SU-DHL-6 (cell line): ENCODE measurements around the gene CXCR5.

Experiments used
- H2AFZ ChIP-seq: fragments of 200-600 bp; sonication (generic); 2 replicates; pipeline ENCODE4 v1.6.1; 2014; ENCODE audit warnings: low read depth, mild to moderate bottlenecking, moderate library complexity, mixed read lengths, antibody characterized with exemption, low read length; ENCODE audit not compliant: severe bottlenecking
- H3F3A ChIP-seq: fragments of 200-600 bp; shearing (Covaris generic); 2 replicates; pipeline ENCODE4 v1.6.0; 2016; ENCODE audit warnings: antibody characterized with exemption, mild to moderate bottlenecking; ENCODE audit not compliant: insufficient read depth
- H3K27ac ChIP-seq: fragments of 200-600 bp; sonication (generic); 2 replicates; pipeline ENCODE4 v1.5.1; 2016; ENCODE audit warnings: low read depth, mild to moderate bottlenecking, low read length, moderate library complexity, mixed read lengths
- H3K27me3 ChIP-seq: fragments of 200-600 bp; sonication (generic), shearing (Covaris generic); 2 replicates; pipeline ENCODE4 v1.6.0; 2014; ENCODE audit warnings: mild to moderate bottlenecking, low read length
- H3K36me3 ChIP-seq: fragments of 200-600 bp; sonication (generic); 2 replicates; pipeline ENCODE4 v1.6.1; 2014; ENCODE audit warnings: mild to moderate bottlenecking, low read length, mixed read lengths
- H3K4me2 ChIP-seq: fragments of 300-600, 200-600 bp; shearing (Covaris generic), sonication (generic); 2 replicates; pipeline ENCODE4 v1.6.0; 2014; ENCODE audit warnings: low read length, low read depth, mild to moderate bottlenecking; ENCODE audit not compliant: poor library complexity, severe bottlenecking
- H3K4me3 ChIP-seq: fragments of 200-600 bp; sonication (generic); 2 replicates; pipeline ENCODE4 v1.5.1; 2014; ENCODE audit warnings: antibody characterized with exemption, low read length, mild to moderate bottlenecking, mixed read lengths; ENCODE audit not compliant: insufficient read depth, poor library complexity, severe bottlenecking
- H3K79me2 ChIP-seq: fragments of 200-600 bp; sonication (generic); 2 replicates; pipeline ENCODE4 v1.6.1; 2014; ENCODE audit warnings: mild to moderate bottlenecking, low read length, moderate library complexity; ENCODE audit not compliant: insufficient read depth
- H3K9ac ChIP-seq: fragments of 200-600 bp; sonication (generic); 2 replicates; pipeline ENCODE4 v1.7.0; 2014; ENCODE audit warnings: mild to moderate bottlenecking, low read length
- H3K9me2 ChIP-seq: fragments of 200-600 bp; sonication (generic); replicated peaks from 2 replicates; pipeline ENCODE4 v1.6.1; 2014; ENCODE audit warnings: low read length; ENCODE audit not compliant: insufficient read depth
- H3K9me3 ChIP-seq: fragments of 200-600 bp; sonication (generic); 2 replicates; pipeline ENCODE4 v1.6.1; 2014; ENCODE audit warnings: low read length, mixed read lengths; ENCODE audit not compliant: insufficient read depth
- H4K20me1 ChIP-seq: fragments of 200-600 bp; sonication (generic); 2 replicates; pipeline ENCODE4 v1.6.1; 2014; ENCODE audit warnings: low read depth, mild to moderate bottlenecking, antibody characterized with exemption, low read length, moderate library complexity, mixed read lengths
- EZH2phosphoT487 ChIP-seq: fragments of 200-600 bp; sonication (generic), shearing (Covaris generic); conservative IDR thresholded peaks from 2 replicates; pipeline ENCODE4 v1.6.1; 2018; ENCODE audit warnings: mild to moderate bottlenecking, antibody characterized with exemption, low read length, moderate library complexity, mixed read lengths
- TF ChIP-seq, protein P1 (sequence below): fragments of 200-600 bp; sonication (generic); IDR thresholded peaks from one replicate; pipeline ENCODE4 v1.5.1; 2017; ENCODE audit warnings: antibody characterized with exemption, mild to moderate bottlenecking, low read length, moderate library complexity; ENCODE audit not compliant: insufficient read depth, poor library complexity, severe bottlenecking

The CXCR5 gene

DNA sequence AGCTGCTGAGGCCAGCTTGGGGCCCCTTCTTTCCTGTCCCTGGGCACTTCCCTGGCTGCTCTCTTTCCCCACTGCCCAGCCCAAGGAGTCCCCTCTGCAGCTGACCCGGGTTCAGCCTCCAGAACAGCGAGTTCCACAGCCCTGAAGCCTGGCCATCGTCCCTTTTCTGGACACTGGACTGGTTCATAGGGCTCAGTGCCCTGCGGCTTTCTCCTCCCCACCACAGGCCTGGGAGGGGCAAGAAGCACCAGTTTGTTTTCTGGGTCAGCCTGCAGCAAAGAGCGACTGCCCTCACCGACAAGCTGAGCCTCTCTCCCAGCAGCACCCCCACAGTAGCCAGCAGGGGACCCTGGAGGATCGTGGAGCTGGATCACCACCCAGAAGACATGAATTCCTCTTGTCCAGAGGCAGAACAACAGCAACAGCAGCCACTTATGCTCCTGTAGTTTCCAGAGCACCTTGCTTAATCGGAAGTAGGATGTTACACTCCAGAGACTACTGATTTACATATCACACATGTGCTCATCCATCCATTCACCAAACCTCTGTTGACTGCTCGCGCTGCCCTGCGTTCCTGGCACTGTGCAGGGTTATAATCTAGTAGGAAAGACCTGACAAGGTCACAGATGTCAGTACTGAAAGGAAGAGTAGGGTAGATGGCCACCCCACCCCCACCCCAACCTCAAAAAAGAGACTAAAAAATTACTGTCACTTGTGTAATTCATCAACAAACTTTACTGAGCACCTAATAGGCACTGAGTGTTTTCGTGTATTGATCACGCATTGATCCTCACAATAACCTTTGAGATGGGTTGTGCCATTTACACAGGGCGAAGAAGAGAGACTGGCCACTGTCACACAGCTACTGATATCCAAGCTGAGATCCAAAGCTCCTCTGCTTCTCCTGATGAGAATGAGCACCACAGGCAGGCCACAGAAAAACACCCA is 13.0 kb upstream of the CXCR5 start:
- H3K36me3 ChIP-seq, result no peaks in the 10 kb centered on the region
- no peaks in the 10 kb centered on the region for H3K79me2 ChIP-seq
- TF ChIP-seq, protein P1, sequence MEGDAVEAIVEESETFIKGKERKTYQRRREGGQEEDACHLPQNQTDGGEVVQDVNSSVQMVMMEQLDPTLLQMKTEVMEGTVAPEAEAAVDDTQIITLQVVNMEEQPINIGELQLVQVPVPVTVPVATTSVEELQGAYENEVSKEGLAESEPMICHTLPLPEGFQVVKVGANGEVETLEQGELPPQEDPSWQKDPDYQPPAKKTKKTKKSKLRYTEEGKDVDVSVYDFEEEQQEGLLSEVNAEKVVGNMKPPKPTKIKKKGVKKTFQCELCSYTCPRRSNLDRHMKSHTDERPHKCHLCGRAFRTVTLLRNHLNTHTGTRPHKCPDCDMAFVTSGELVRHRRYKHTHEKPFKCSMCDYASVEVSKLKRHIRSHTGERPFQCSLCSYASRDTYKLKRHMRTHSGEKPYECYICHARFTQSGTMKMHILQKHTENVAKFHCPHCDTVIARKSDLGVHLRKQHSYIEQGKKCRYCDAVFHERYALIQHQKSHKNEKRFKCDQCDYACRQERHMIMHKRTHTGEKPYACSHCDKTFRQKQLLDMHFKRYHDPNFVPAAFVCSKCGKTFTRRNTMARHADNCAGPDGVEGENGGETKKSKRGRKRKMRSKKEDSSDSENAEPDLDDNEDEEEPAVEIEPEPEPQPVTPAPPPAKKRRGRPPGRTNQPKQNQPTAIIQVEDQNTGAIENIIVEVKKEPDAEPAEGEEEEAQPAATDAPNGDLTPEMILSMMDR, result no peak
- TF ChIP-seq EZH2phosphoT487, result no peak
- H3K4me3 ChIP-seq, result peak overlapping the region; percentile 39
- H3K9me2 ChIP-seq, result no peaks in the 10 kb centered on the region
- H3F3A ChIP-seq, result peaks cover 46% of the 10 kb centered on the region
- no peaks in the 10 kb centered on the region for H3K9me3 ChIP-seq
- no peaks in the 10 kb centered on the region for H3K27me3 ChIP-seq
- no peaks in the 10 kb centered on the region for H4K20me1 ChIP-seq
- H3K9ac ChIP-seq, result peak overlapping the region; percentile 74
- H3K4me2 ChIP-seq, result peak overlapping the region; percentile 95
- peak overlapping the region; percentile 13 for H2AFZ ChIP-seq
- H3K27ac ChIP-seq, result peak overlapping the region; percentile 99

DNA sequence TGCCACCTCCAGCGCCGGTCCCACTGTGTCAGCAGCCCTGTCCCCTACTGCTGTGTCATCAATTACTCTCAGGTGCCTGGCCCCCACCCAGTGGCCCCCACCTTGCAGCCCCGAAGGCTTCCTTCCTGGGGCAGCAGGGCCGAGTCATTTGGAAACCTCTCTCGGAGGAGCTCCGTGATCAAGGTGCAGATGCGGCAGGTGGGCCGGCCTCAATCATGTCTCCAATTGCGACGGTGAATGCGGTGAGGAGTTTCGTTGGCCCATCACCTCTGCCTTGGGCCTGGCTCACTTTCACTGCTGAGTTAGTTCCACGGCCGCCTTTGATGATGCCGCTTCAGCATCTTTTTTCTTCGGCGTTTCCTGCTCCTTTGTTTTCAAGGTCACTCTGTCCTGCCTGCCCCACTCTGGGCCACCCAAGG is 11.3 kb upstream of the CXCR5 start:
- Histone ChIP-seq H3K27ac (peak overlapping the region; percentile 31; the same call in 1 of the 2 replicates), H3K9me3 (no peaks in the 10 kb centered on the region), H3F3A (peaks cover 55% of the 10 kb centered on the region), H3K27me3 (no peaks in the 10 kb centered on the region), H3K9me2 (no peaks in the 10 kb centered on the region), H3K9ac (no peak overlapping the region), H3K79me2 (no peaks in the 10 kb centered on the region), H3K4me2 (peak overlapping the region; percentile 11), H3K4me3 (no peak overlapping the region), H4K20me1 (no peaks in the 10 kb centered on the region), H3K36me3 (no peaks in the 10 kb centered on the region), H2AFZ (no peak overlapping the region)
- TF ChIP-seq, protein P1, result no peak
- no peak for TF ChIP-seq EZH2phosphoT487

DNA sequence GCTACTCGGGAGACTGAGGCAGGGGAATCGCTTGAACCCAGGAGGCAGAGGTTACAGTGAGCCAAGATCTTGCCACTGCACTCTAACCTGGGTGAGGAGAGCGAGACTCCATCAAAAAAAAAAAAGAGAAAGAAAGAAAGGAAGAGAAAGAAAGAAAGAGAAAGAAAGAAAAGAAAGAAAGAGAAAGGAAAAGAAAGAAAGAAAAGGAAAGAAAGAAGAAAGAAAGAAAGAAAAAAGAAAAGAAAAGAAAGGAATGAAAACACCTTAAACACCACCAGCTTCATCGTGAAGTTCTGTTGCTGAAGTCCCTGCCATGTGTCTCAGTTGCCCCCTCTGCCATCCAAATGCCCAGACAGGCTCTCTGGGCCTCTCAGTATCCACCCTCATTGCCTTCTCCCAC is 9.9 kb upstream of the CXCR5 start:
- Histone ChIP-seq H3K27me3 (no peaks in the 10 kb centered on the region), H3K27ac (no peak overlapping the region)

More for the DNA sequence above, 9.9 kb upstream of the CXCR5 start:
- TF ChIP-seq EZH2phosphoT487, result no peak
- TF ChIP-seq, protein P1, result no peak
- H2AFZ ChIP-seq, result no peak overlapping the region
- H3K4me3 ChIP-seq, result no peak overlapping the region
- no peaks in the 10 kb centered on the region for H3K79me2 ChIP-seq
- no peaks in the 10 kb centered on the region for H4K20me1 ChIP-seq
- H3K36me3 ChIP-seq, result no peaks in the 10 kb centered on the region
- H3K9me3 ChIP-seq, result no peaks in the 10 kb centered on the region
- H3K4me2 ChIP-seq, result no peak overlapping the region
- H3F3A ChIP-seq, result peaks cover 62% of the 10 kb centered on the region
- no peaks in the 10 kb centered on the region for H3K9me2 ChIP-seq
- no peak overlapping the region for H3K9ac ChIP-seq
